Panc1 (cell line): ENCODE results near the gene LAMA5. TPM values are rescaled to one million over a fixed set of nuclear protein-coding genes. Genes with fewer than 3 reads are reported as not detected.

Source experiments
- ATAC-seq: fragments of 200-7000 bp; cut with Tn5 transposase; 2 replicates; pipeline ENCODE4 v1.9.1; 2020; ENCODE audit warnings: mild to moderate bottlenecking, moderate library complexity
- BruUV-seq: library from RNA; stranded (reverse); fragments of 400-500 nt; replicated peaks from 2 replicates; lab custom pipeline; 2021; lab: Mats Ljungman, UMichigan
- CTCF ChIA-PET: fragments of 300-600 bp; sonication (Branson Sonifier 250); formaldehyde crosslinking; loops from one replicate; lab custom pipeline; 2022; ENCODE audit warnings: antibody characterized with exemption; lab: Charles Lee
- POLR2A ChIA-PET: fragments of 300-600 bp; sonication (Branson Sonifier 250); formaldehyde crosslinking; loops from one replicate; lab custom pipeline; 2022; ENCODE audit warnings: antibody characterized with exemption; lab: Charles Lee
- DNase-seq: peaks from one replicate; pipeline ENCODE4 v3.0.0-alpha.2; 2010; ENCODE audit warnings: low read depth, low spot score
- H3K27ac ChIP-seq: 2 replicates; pipeline ENCODE4 v1.5.1; 2011; ENCODE audit warnings: mild to moderate bottlenecking, low read length, inconsistent platforms
- H3K27me3 ChIP-seq: fragments of 200-500 bp; sonication (Bioruptor generic); 2 replicates; pipeline ENCODE4 v1.6.0; 2014; ENCODE audit warnings: low read length, inconsistent platforms; ENCODE audit not compliant: control insufficient read depth, insufficient read depth
- H3K36me3 ChIP-seq: fragments of 200-500 bp; sonication (Bioruptor generic); 2 replicates; pipeline ENCODE4 v1.5.1; 2014; ENCODE audit warnings: inconsistent platforms, mild to moderate bottlenecking, low read length, moderate library complexity; ENCODE audit not compliant: control insufficient read depth, insufficient read depth
- H3K4me1 ChIP-seq: 2 replicates; pipeline ENCODE4 v1.5.1; 2011; ENCODE audit warnings: inconsistent platforms, mild to moderate bottlenecking, low read length, moderate library complexity; ENCODE audit not compliant: control insufficient read depth, insufficient read depth
- H3K4me3 ChIP-seq, 2 experiments: 2 replicates each; pipeline ENCODE4 v1.5.1; 2011 to 2012; ENCODE audit warnings: low read depth in 2 of 2, low read length in 2 of 2, mild to moderate bottlenecking in 2 of 2, inconsistent platforms in 1 of 2, moderate library complexity in 1 of 2
- H3K9me3 ChIP-seq: fragments of 200-500 bp; sonication (Bioruptor generic); 2 replicates; pipeline ENCODE4 v1.5.1; 2014; ENCODE audit warnings: low read depth, mild to moderate bottlenecking, inconsistent platforms, low read length, moderate library complexity; ENCODE audit not compliant: control insufficient read depth, insufficient read depth
- POLR2AphosphoS5 ChIP-seq: IDR thresholded peaks from 2 replicates; pipeline ENCODE4 v1.6.1; 2012; ENCODE audit warnings: mild to moderate bottlenecking, low read depth, low read length, moderate library complexity
- SIN3A ChIP-seq: IDR thresholded peaks from 2 replicates; pipeline ENCODE4 v1.6.1; 2012; ENCODE audit warnings: low read depth, mild to moderate bottlenecking, low read length, moderate library complexity, borderline replicate concordance; ENCODE audit not compliant: insufficient read depth
- TCF7L2 ChIP-seq: IDR thresholded peaks from 2 replicates; pipeline ENCODE4 v1.6.1; 2011; ENCODE audit warnings: mild to moderate bottlenecking, low read depth, low read length, inconsistent platforms
- in situ Hi-C: cut with HindIII; loops from 2 replicates; pipeline ENCODE4 v1.10.0; 2016; ENCODE audit warnings: low sequenced_read_pairs, low pct_unique_long_range_greater_than_20kb
- intact Hi-C: fragments of 100-400 bp; cut with micrococcal nuclease; formaldehyde crosslinking; loops from one replicate; pipeline ENCODE4 v1.10.0; 2022; ENCODE audit not compliant: unreplicated experiment
- total RNA-seq: library from RNA; stranded (reverse); gene quantifications from one replicate; pipeline ENCODE4 v1.2.1, GENCODE V29; 2021; ENCODE audit not compliant: unreplicated experiment
- TF ChIP-seq, protein P1 (sequence below): fragments of 450-650 bp; IDR thresholded peaks from 2 replicates; pipeline ENCODE4 v1.5.1; 2017; ENCODE audit warnings: mild to moderate bottlenecking
- TF ChIP-seq, protein P2 (sequence below), 2 experiments: IDR thresholded peaks; 2 replicates each; pipeline ENCODE4 v1.6.1; 2011 to 2012; ENCODE audit warnings: low read depth in 2 of 2, control low read depth in 1 of 2, low read length in 1 of 2, mild to moderate bottlenecking in 1 of 2, moderate library complexity in 1 of 2; ENCODE audit not compliant: insufficient read depth in 1 of 2

LAMA5 gene
- total RNA-seq, 1 experiment from 2014 or later = 497 TPM

GRCh38 chr20:62363920-62364851, 2.9 kb downstream of the LAMA5 start:
- Histone ChIP-seq H3K36me3 (no peaks in the 10 kb centered on the region; the same call in 1 of the 2 replicates), H3K27ac (peak overlapping the region; percentile 88), H3K4me3 (peak overlapping the region; percentile 89 to 96), H3K27me3 (no peaks in the 10 kb centered on the region), H3K9me3 (no peaks in the 10 kb centered on the region), H3K4me1 (peaks cover 68% of the 10 kb centered on the region)
- no peak for DNase-seq
- in situ Hi-C loops = no loop called here
- ChIA-PET POLR2A (interaction anchor here (0.6 kb wide), 2 partner anchors 14 to 107 kb away, joined by 3 to 12 read pairs; no protein-coding TSS in a partner anchor), CTCF (interaction anchor here (0.7 to 1.4 kb wide), 5 partner anchors 11 to 62 kb away, joined by 3 to 8 read pairs (median 4); partner anchors contain the start of gene ADRM1)
- TF ChIP-seq POLR2AphosphoS5 (peak; percentile 23), SIN3A (no peak), TCF7L2 (no peak)
- TF ChIP-seq, protein P1, sequence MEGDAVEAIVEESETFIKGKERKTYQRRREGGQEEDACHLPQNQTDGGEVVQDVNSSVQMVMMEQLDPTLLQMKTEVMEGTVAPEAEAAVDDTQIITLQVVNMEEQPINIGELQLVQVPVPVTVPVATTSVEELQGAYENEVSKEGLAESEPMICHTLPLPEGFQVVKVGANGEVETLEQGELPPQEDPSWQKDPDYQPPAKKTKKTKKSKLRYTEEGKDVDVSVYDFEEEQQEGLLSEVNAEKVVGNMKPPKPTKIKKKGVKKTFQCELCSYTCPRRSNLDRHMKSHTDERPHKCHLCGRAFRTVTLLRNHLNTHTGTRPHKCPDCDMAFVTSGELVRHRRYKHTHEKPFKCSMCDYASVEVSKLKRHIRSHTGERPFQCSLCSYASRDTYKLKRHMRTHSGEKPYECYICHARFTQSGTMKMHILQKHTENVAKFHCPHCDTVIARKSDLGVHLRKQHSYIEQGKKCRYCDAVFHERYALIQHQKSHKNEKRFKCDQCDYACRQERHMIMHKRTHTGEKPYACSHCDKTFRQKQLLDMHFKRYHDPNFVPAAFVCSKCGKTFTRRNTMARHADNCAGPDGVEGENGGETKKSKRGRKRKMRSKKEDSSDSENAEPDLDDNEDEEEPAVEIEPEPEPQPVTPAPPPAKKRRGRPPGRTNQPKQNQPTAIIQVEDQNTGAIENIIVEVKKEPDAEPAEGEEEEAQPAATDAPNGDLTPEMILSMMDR = no peak
- TF ChIP-seq, protein P2, sequence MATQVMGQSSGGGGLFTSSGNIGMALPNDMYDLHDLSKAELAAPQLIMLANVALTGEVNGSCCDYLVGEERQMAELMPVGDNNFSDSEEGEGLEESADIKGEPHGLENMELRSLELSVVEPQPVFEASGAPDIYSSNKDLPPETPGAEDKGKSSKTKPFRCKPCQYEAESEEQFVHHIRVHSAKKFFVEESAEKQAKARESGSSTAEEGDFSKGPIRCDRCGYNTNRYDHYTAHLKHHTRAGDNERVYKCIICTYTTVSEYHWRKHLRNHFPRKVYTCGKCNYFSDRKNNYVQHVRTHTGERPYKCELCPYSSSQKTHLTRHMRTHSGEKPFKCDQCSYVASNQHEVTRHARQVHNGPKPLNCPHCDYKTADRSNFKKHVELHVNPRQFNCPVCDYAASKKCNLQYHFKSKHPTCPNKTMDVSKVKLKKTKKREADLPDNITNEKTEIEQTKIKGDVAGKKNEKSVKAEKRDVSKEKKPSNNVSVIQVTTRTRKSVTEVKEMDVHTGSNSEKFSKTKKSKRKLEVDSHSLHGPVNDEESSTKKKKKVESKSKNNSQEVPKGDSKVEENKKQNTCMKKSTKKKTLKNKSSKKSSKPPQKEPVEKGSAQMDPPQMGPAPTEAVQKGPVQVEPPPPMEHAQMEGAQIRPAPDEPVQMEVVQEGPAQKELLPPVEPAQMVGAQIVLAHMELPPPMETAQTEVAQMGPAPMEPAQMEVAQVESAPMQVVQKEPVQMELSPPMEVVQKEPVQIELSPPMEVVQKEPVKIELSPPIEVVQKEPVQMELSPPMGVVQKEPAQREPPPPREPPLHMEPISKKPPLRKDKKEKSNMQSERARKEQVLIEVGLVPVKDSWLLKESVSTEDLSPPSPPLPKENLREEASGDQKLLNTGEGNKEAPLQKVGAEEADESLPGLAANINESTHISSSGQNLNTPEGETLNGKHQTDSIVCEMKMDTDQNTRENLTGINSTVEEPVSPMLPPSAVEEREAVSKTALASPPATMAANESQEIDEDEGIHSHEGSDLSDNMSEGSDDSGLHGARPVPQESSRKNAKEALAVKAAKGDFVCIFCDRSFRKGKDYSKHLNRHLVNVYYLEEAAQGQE (IDR thresholded peaks at IDR 0.05; ENCODE audit: insufficient read depth in 1 of 2, low read depth in 2 of 2, low read length in 1 of 2) = 0 out of 4 replicates have a peak, but pooled peaks of 1 of the 2 experiments have one; percentile 9
- no peak for ATAC-seq
- intact Hi-C loops = no loop called here
- BruUV-seq = TSS peak; percentile 48

- no TSS peak for BruUV-seq
- TF ChIP-seq, protein P2 (IDR thresholded peaks at IDR 0.05; ENCODE audit: insufficient read depth in 1 of 2, low read depth in 2 of 2, low read length in 1 of 2) = no peak
- peak; percentile 45; the same call in 1 of the 2 replicates for TF ChIP-seq POLR2AphosphoS5
- TF ChIP-seq, protein P1 = no peak; the same call in 1 of the 2 replicates
- 0 out of 2 replicates have a peak, but pooled peaks have one; percentile 15 for TF ChIP-seq SIN3A
- Histone ChIP-seq H3K9me3 (no peaks in the 10 kb centered on the region), H3K36me3 (no peaks in the 10 kb centered on the region; the same call in 1 of the 2 replicates), H3K27ac (peak overlapping the region; percentile 88), H3K4me1 (peaks cover 70% of the 10 kb centered on the region), H3K27me3 (no peaks in the 10 kb centered on the region), H3K4me3 (peak overlapping the region; percentile 89 to 96)
- in situ Hi-C loops (no loop called here), intact Hi-C loops (no loop called here)
- ChIA-PET CTCF (interaction anchor here (0.7 to 1.4 kb wide), 3 partner anchors 15 to 61 kb away, joined by 3 to 8 read pairs (median 4); partner anchors contain the start of gene ADRM1), POLR2A (interaction anchor here (0.6 kb wide), 2 partner anchors 11 to 108 kb away, joined by 3 to 12 read pairs; no protein-coding TSS in a partner anchor)
- DNase-seq = no peak
- ATAC-seq = no peak
Measured at GRCh38 chr20:62362991-62363919, 3.9 kb downstream of the LAMA5 start.
